OCI-LY7 (cell line): ENCODE results near the gene CTSE.

ENCODE experiments used
- EZH2phosphoT487 ChIP-seq: fragments of 200-600 bp; sonication (generic); IDR thresholded peaks from 2 replicates; pipeline ENCODE4 v1.6.1; 2018; ENCODE audit warnings: low read depth, borderline replicate concordance, mild to moderate bottlenecking, mixed run types, antibody characterized with exemption, low read length, moderate library complexity, mixed read lengths
- TF ChIP-seq, protein P1 (sequence below): fragments of 200-600 bp; sonication (generic); conservative IDR thresholded peaks from 2 replicates; pipeline ENCODE4 v1.5.1; 2014; ENCODE audit warnings: mild to moderate bottlenecking, antibody characterized with exemption, low read length, moderate library complexity, mixed read lengths

DNA sequence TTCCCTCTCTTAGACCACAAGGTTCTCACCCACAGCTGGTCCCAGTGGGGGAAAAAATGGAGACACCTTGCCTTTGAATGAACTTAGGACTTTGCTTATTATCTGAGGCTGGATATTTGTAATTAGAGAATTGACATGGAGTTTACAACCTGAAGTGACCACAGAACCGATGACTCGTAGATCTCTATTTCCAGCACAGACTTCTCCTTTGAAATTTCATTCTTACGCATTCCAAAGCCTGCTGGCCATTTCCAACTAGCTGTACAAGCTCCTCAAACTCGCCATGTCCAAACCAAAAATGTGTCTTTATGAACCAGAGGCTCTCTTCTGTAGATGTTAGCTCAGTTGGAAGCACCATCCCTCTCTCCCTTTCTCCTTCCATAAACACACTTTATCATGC, 32.5 kb downstream of the CTSE start:
- TF ChIP-seq, protein P1, sequence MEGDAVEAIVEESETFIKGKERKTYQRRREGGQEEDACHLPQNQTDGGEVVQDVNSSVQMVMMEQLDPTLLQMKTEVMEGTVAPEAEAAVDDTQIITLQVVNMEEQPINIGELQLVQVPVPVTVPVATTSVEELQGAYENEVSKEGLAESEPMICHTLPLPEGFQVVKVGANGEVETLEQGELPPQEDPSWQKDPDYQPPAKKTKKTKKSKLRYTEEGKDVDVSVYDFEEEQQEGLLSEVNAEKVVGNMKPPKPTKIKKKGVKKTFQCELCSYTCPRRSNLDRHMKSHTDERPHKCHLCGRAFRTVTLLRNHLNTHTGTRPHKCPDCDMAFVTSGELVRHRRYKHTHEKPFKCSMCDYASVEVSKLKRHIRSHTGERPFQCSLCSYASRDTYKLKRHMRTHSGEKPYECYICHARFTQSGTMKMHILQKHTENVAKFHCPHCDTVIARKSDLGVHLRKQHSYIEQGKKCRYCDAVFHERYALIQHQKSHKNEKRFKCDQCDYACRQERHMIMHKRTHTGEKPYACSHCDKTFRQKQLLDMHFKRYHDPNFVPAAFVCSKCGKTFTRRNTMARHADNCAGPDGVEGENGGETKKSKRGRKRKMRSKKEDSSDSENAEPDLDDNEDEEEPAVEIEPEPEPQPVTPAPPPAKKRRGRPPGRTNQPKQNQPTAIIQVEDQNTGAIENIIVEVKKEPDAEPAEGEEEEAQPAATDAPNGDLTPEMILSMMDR = no peak
- no peak for TF ChIP-seq EZH2phosphoT487
